LNCAP (cell line): ENCODE measurements around the gene PPP1R14B.

Experiments used
- TF ChIP-seq, protein P1 (sequence below): fragments of 450-650 bp; IDR thresholded peaks from 2 replicates; pipeline ENCODE4 v1.5.1; 2017; ENCODE audit warnings: mild to moderate bottlenecking

The PPP1R14B gene

DNA sequence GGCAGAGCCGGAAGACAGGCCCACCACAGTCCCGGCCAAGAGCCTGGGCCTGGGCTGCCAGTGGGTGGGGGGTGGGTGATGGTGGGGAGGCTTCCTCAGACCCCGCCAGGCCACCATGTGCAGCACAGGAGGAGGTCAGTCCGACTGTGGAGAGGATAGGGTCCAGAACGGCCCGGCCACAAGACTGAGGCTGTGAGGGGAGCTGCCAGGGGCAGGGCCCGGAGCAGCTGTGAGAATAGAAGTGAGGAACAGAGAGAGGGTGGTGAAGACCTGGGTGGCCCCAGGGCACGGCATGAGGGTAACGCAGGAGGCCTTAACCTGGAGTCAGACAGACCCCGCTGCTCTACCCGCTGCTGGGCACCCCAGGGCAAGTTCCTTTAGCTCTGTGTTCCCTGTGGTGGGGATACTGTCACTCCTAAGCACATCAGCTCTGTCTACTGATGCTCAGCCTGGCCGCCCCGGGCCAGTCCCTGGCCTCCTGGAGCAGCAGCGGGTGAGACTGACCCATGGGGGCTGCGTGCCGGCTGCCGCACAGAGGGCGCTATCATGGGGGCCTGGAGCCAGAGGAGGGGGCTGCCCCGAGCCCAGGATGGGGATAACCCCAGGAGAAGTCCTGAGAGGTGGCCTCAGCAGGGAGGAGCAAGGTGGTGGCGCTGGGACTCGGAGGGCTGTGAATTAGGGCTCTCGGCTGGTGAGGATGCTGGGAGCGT lies 38.5 kb downstream of the PPP1R14B start:
- TF ChIP-seq, protein P1, sequence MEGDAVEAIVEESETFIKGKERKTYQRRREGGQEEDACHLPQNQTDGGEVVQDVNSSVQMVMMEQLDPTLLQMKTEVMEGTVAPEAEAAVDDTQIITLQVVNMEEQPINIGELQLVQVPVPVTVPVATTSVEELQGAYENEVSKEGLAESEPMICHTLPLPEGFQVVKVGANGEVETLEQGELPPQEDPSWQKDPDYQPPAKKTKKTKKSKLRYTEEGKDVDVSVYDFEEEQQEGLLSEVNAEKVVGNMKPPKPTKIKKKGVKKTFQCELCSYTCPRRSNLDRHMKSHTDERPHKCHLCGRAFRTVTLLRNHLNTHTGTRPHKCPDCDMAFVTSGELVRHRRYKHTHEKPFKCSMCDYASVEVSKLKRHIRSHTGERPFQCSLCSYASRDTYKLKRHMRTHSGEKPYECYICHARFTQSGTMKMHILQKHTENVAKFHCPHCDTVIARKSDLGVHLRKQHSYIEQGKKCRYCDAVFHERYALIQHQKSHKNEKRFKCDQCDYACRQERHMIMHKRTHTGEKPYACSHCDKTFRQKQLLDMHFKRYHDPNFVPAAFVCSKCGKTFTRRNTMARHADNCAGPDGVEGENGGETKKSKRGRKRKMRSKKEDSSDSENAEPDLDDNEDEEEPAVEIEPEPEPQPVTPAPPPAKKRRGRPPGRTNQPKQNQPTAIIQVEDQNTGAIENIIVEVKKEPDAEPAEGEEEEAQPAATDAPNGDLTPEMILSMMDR: no peak

DNA sequence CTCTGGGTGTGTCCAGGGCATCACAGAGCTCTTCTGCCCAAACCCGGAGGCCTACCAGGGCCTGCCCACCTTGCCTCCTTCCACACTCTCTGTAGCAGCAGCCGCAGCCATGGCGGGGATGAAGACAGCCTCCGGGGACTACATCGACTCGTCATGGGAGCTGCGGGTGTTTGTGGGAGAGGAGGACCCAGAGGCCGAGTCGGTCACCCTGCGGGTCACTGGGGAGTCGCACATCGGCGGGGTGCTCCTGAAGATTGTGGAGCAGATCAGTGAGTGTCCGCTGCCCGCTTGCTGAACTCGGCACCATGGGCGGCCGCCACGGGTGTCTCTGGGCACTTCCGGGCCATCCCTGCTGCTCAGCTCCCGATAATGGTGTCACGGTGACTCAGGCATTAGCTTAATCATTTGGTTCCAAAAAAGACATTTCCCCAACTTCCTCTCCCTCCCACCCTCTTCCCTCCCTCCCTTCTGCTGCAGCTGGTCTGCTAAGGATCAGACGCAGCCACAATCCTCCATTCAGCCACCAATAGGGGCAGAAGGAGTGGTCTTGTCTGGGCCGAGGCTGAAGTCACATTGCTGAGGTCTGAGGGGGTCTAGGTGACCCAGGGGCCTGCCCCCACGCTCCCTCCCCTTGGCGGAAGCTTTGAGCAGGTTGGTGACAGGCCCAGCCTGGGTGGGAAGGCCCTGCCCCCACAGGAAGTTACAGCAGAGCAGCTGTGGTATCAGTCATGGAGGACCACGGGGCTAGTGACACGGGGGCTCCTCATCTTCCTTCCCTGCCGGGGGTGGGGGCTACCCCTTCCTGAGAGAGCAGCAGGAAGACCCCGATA lies 39.3 kb downstream of the PPP1R14B start:
- TF ChIP-seq, protein P1: no peak

DNA sequence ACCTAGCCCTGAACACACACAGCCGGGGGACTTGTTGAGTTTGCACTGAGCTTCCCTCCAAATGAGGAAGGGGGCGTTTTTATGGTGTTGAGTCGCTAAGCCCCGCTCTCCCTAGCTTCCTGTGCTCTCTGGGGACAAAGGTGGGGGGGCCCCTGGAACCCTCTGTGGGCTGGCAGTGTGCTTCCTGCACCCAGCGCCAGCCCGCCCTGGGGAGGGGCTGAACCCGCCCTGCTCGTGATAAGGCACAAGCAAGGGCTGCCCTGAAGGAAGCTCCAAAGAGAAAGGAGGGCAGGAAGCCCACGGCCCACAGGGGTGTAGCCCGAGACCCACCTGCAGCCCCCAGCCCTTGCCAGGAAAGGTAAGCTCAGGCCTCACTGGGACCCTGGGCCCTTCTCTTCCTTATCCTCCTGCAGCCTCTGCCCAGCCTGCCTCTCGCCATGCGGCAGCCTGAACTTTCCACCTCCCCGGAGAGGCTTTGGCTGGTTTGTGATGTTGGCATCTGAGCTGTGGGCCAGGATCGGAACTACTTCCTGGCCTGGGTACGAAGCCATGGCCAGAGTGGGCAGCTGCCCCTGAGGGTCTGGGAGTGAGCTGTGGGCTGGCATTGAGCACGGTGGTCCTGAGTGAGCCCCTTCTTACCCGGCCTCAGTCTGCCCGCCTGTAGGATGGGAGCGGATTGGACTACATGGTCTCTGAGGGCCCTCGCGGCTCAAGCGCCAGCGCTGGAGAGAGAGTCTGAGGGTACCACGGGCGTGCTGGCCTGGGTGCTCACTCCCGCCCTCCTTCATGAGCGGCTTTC lies 40.1 kb downstream of the PPP1R14B start, which contains the start of gene FERMT3:
FERMT3 (plus strand) TSS at position 265 of the 799 bp plus-strand sequence. CDS start 644 bp downstream, outside the sequence.
- TF ChIP-seq, protein P1: no peak

DNA sequence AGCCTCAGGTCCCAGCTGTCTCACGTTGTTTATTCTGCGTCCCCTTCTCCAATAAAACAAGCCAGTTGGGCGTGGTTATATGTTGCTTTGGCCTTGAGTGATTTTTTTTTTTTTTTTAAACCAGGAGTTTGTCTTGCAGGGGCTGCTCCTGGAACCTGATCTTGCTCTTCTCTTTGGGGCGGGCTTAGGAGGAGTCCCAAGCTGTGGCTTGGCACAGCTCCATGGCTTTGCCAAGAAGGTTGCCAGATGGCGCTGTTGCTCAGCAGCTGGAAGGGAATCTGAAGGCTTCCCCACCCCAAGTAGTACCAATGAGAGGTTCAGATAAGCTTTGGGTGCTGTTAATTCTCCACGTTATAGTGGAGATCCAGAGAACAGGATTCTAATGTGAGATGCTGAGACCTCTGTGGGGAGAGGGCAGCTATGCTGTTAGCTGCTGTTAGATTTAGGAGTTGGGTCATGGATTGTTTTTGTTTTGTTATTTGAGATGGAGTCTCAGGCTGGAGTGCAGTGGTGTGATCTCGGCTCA lies 42.2 kb downstream of the PPP1R14B start:
- TF ChIP-seq, protein P1: peak; percentile 62

DNA sequence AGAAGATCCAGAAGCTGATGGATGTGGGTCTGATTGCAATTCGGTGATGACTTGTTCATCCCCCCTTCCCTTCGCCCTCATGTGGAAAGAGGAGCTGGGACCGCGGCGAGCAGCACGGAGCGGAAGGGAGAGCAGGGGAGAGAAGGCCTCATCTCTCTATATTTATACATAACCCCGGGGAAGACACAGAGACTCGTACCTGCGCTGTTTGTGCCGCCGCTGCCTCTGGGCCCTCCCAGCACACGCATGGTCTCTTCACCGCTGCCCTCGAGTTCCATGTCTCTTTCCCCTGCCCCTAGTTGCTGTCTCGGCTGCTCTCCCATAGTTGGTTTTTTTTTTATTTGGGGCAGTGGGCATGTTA lies 42.7 kb downstream of the PPP1R14B start:
- TF ChIP-seq, protein P1: no peak

DNA sequence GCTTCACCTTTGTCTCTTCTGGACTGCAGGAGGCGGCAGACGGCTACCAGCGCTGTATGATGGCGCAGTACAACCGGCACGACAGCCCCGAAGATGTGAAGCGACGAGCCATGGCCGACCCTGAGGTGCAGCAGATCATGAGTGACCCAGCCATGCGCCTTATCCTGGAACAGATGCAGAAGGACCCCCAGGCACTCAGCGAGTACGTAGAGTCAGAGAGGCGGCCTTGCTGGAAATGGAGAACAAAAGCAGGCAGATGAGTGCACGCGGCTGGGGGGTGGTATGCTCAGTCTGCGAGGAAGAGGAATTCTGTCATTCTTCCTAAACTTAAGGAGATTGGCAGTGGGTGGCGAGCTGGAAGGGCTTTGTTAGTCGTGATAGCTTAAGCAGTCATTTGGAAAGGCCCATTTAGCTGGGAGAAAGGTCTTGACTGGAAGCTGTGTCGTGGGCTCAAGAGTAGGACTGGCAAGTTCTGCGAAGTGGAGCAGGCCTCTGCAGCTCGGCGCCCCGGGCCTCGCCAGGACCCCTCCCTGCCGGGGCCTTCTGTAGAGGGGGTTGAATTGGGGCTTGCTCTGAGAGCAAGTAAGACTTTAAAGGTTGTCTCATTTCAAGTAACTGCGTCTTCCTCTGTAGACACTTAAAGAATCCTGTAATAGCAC lies 43.2 kb downstream of the PPP1R14B start:
- TF ChIP-seq, protein P1: no peak

DNA sequence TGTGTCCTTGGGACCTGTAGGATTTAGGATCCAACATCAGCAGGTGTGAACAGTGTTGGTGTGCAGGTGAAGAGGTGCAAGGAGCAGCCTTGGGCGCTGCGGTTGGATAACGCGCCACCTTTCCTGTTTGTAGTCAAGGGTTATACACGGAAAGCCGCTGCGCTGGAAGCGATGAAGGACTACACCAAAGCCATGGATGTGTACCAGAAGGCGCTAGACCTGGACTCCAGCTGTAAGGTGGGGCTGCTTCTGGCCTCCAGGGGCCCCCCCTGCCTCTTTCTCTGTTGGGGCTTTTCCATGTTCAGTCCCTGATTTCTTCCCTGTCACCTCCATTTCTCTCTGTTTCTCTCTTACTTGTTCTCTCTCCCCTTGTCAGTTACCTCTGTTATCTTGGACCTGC lies 43.8 kb downstream of the PPP1R14B start:
- TF ChIP-seq, protein P1: no peak
